Ovary (tissue), 9 donors: Measurements from ENCODE around the gene AOAH. TPM values are rescaled to one million over a fixed set of nuclear protein-coding genes. Genes with fewer than 3 reads are reported as not detected.

ENCODE experiments used
- DNase-seq, 5 donors: peaks; one replicate each; pipeline ENCODE4 v3.0.0-alpha.2; 2019 to 2020
- H3K27ac ChIP-seq, 2 donors: fragments of 200-600 bp; one replicate each; pipeline versions ENCODE4 v1.5.1 to v1.8.0; 2019 to 2022
- H3K27me3 ChIP-seq: fragments of 200-600 bp; one replicate; pipeline ENCODE4 v1.8.0; 2022
- H3K36me3 ChIP-seq: fragments of 200-600 bp; sonication (generic); one replicate; pipeline ENCODE4 v1.5.1; 2019
- H3K4me1 ChIP-seq: one replicate; pipeline ENCODE4 v1.8.1; 2013; ENCODE audit warnings: mild to moderate bottlenecking, moderate library complexity; ENCODE audit not compliant: insufficient read depth
- H3K4me3 ChIP-seq: fragments of 200-600 bp; sonication (generic); one replicate; pipeline ENCODE4 v1.5.1; 2017
- H3K9me3 ChIP-seq, 2 donors: fragments of 200-600 bp in 1 of 2; sonication (generic) in 1 of 2; one replicate each; pipeline versions ENCODE4 v1.5.1 to v1.8.1; 2013 to 2019; ENCODE audit warnings: mild to moderate bottlenecking in 1 of 2, moderate library complexity in 1 of 2
- EP300 ChIP-seq: sonication (generic); formaldehyde crosslinking; IDR thresholded peaks from one replicate; pipeline ENCODE4 v1.6.1; 2017; ENCODE audit warnings: antibody characterized with exemption
- POLR2A ChIP-seq: fragments of 450-650 bp; IDR thresholded peaks from one replicate; pipeline ENCODE4 v1.6.1; 2017; ENCODE audit warnings: antibody characterized with exemption, mild to moderate bottlenecking, moderate library complexity
- WGBS, 3 donors: extraction: QIAGEN DNeasy Blood & Tissue Kit in 1 of 3; methylation state at CpG; one replicate each; pipeline versions ENCODE4 v1.1.5 to v1.1.7; 2013 to 2017; 5-methylcytosine and 5-hydroxymethylcytosine counted together
- intact Hi-C, 4 donors: fragments of 100-400 bp; cut with DNase I; formaldehyde crosslinking; loops; one replicate each; pipeline versions ENCODE4 v1.11.0 to v1.15.1; 2022 to 2023
- polyA plus RNA-seq, 2 donors: library from polyadenylated mRNA; stranded (reverse); fragments of 200-250 nt in 1 of 2; fragments of 350-450 nt in 1 of 2; fragmentation: Illumina TruSeq in 1 of 2; extraction: RNeasy Lipid Tissue Mini Kit (QIAGEN cat#74804) in 1 of 2; gene quantifications; one replicate each; pipeline ENCODE4 v1.2.3, GENCODE V29; 2013 to 2014
- total RNA-seq, 7 donors: library from RNA; depleted of rRNA in 2 of 7; stranded (reverse); fragments of >200 nt in 2 of 7; fragmentation: NEBNext Ultra II Directional in 3 of 7; extraction: Animal tissue kit (Norgen Biotek cat#: 25700) in 3 of 7; gene quantifications; one replicate each; pipeline versions ENCODE4 v1.1.0 to v1.2.4, GENCODE V29; 2016 to 2023
- TF ChIP-seq, protein P1 (sequence below), 3 donors: fragments of 450-650 bp in 2 of 3; fragments of 200-600 bp in 1 of 3; IDR thresholded peaks; one replicate each; pipeline versions ENCODE4 v1.5.1 to v1.8.0; 2016 to 2022; ENCODE audit warnings: antibody characterized with exemption in 3 of 3, mild to moderate bottlenecking in 1 of 3
- donor health status: DM: no; HTN: no; CAD: no; lungs with moderate emphysema.
- donor health status: DM: no; HTN: no; CAD: no.
- donor health status: Bipolar disorder and iron deficiency.
- donor health status: DM: yes; HTN: yes; CAD: no.
- donor health status: DM: no; HTN: no; CAD: no.
- donor health status: DM: yes; HTN: yes; CAD: no.

AOAH gene
- total and polyA plus RNA-seq, 9 donors: 0.83 to 14.0 (median 4.8) TPM

- Histone ChIP-seq H3K27me3 (no peaks in the 10 kb centered on the region), H3K4me1 (no peaks in the 10 kb centered on the region), H3K27ac (no peak overlapping the region), H3K9me3 (no peaks in the 10 kb centered on the region), H3K36me3 (no peaks in the 10 kb centered on the region), H3K4me3 (no peak overlapping the region)
- 89 to 93% (median 89%) methylated on average over 3 of the region's 3 CpGs for WGBS, 3 donors
- no peak for DNase-seq
- intact Hi-C loops: no loop called here
- TF ChIP-seq, protein P1, sequence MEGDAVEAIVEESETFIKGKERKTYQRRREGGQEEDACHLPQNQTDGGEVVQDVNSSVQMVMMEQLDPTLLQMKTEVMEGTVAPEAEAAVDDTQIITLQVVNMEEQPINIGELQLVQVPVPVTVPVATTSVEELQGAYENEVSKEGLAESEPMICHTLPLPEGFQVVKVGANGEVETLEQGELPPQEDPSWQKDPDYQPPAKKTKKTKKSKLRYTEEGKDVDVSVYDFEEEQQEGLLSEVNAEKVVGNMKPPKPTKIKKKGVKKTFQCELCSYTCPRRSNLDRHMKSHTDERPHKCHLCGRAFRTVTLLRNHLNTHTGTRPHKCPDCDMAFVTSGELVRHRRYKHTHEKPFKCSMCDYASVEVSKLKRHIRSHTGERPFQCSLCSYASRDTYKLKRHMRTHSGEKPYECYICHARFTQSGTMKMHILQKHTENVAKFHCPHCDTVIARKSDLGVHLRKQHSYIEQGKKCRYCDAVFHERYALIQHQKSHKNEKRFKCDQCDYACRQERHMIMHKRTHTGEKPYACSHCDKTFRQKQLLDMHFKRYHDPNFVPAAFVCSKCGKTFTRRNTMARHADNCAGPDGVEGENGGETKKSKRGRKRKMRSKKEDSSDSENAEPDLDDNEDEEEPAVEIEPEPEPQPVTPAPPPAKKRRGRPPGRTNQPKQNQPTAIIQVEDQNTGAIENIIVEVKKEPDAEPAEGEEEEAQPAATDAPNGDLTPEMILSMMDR (IDR thresholded peaks at IDR 0.05): no peak
- TF ChIP-seq POLR2A (no peak), EP300 (no peak)
These were observed 116.6 kb downstream of the AOAH start for GRCh38 chr7:36607721-36608095.

GRCh38 chr7:36606976-36607720, 117.1 kb downstream of the AOAH start:
- intact Hi-C loops: no loop called here
- Histone ChIP-seq H3K36me3 (no peaks in the 10 kb centered on the region), H3K4me3 (no peak overlapping the region), H3K9me3 (no peaks in the 10 kb centered on the region), H3K27ac (no peak overlapping the region), H3K27me3 (no peaks in the 10 kb centered on the region), H3K4me1 (no peaks in the 10 kb centered on the region)
- 73 to 78% (median 75%) methylated on average over 6 of the region's 6 CpGs for WGBS, 3 donors
- DNase-seq: no peak
- TF ChIP-seq, protein P1 (IDR thresholded peaks at IDR 0.05): no peak
- TF ChIP-seq POLR2A (no peak), EP300 (no peak)

GRCh38 chr7:36606153-36606975, 117.9 kb downstream of the AOAH start:
- Histone ChIP-seq H3K27ac (no peak overlapping the region), H3K36me3 (no peaks in the 10 kb centered on the region), H3K9me3 (no peaks in the 10 kb centered on the region), H3K4me1 (no peaks in the 10 kb centered on the region), H3K27me3 (no peaks in the 10 kb centered on the region), H3K4me3 (no peak overlapping the region)
- intact Hi-C loops: no loop called here
- TF ChIP-seq POLR2A (no peak), EP300 (no peak)
- TF ChIP-seq, protein P1 (IDR thresholded peaks at IDR 0.05): no peak
- 51 to 61% (median 51%) methylated on average over 12 of the region's 12 CpGs for WGBS, 3 donors
- no peak for DNase-seq

GRCh38 chr7:36605261-36606051, 118.8 kb downstream of the AOAH start:
- Histone ChIP-seq H3K4me3 (no peak overlapping the region), H3K4me1 (no peaks in the 10 kb centered on the region), H3K27ac (no peak overlapping the region), H3K27me3 (no peaks in the 10 kb centered on the region), H3K36me3 (no peaks in the 10 kb centered on the region), H3K9me3 (no peaks in the 10 kb centered on the region)
- WGBS, 3 donors: 56 to 78% (median 68%) methylated on average over 7 of the region's 7 CpGs
- intact Hi-C loops: no loop called here
- DNase-seq: no peak
- TF ChIP-seq, protein P1 (IDR thresholded peaks at IDR 0.05): no peak
- TF ChIP-seq EP300: no peak
